ENCODE results near the gene ITGA11.

The ITGA11 gene

GRCh38 chr15:68348606-68349005 is 83.4 kb downstream of the ITGA11 start:
- DNase-seq, result no peak

- DNase-seq, result peak; percentile 14
Observed at GRCh38 chr15:68348081-68348480, 83.9 kb downstream of the ITGA11 start.

- DNase-seq, result no peak
Observed at GRCh38 chr15:68347392-68347791, 84.6 kb downstream of the ITGA11 start.

- DNase-seq, result no peak
Observed at GRCh38 chr15:68346979-68347378, 85.0 kb downstream of the ITGA11 start.

- no peak for DNase-seq
Observed at GRCh38 chr15:68345481-68345880, 86.5 kb downstream of the ITGA11 start.

- no peak for DNase-seq
Observed at GRCh38 chr15:68344600-68344999, 87.4 kb downstream of the ITGA11 start.

- no peak for DNase-seq
Observed at GRCh38 chr15:68343579-68344225, 88.3 kb downstream of the ITGA11 start.

GRCh38 chr15:68341760-68342725 is 89.9 kb downstream of the ITGA11 start:
- DNase-seq, result no peak

- DNase-seq, result no peak
Observed at GRCh38 chr15:68340726-68341671, 91.0 kb downstream of the ITGA11 start.

GRCh38 chr15:68339481-68339880 is 92.5 kb downstream of the ITGA11 start:
- no peak for DNase-seq

GRCh38 chr15:68337826-68338225 is 94.1 kb downstream of the ITGA11 start:
- no peak for DNase-seq

GRCh38 chr15:68336516-68336915 is 95.4 kb downstream of the ITGA11 start:
- DNase-seq, result no peak

- DNase-seq, result no peak
Observed at GRCh38 chr15:68335655-68336054, 96.3 kb downstream of the ITGA11 start.

- DNase-seq, result no peak
Observed at GRCh38 chr15:68335251-68335650, 96.7 kb downstream of the ITGA11 start.

GRCh38 chr15:68334661-68335124 is 97.3 kb downstream of the ITGA11 start:
- DNase-seq, result no peak

- DNase-seq, result no peak
Observed at GRCh38 chr15:68333775-68334470, 98.0 kb downstream of the ITGA11 start.

- DNase-seq, result no peak
Observed at GRCh38 chr15:68332266-68332665, 99.7 kb downstream of the ITGA11 start.

- DNase-seq, result no peak
Observed at GRCh38 chr15:68330901-68331300, 101.1 kb downstream of the ITGA11 start.

GRCh38 chr15:68330416-68330815 is 101.5 kb downstream of the ITGA11 start:
- no peak for DNase-seq

GRCh38 chr15:68328964-68329363 is 103.0 kb downstream of the ITGA11 start:
- no peak for DNase-seq

- DNase-seq, result no peak
Observed at GRCh38 chr15:68328443-68328842, 103.5 kb downstream of the ITGA11 start.

GRCh38 chr15:68326711-68327354 is 105.1 kb downstream of the ITGA11 start:
- no peak for DNase-seq
